Upper lobe of left lung (tissue), 6 donors: ENCODE data around the gene CLMN. TPM values are rescaled to one million over a fixed set of nuclear protein-coding genes. Genes with fewer than 3 reads are reported as not detected.
A peak's percentile ranks its signal among the peaks of the same experiment; 100 is the strongest.
"Not testable (repeated sequence)": the region's sequence is repeated elsewhere in the genome, so short reads cannot be mapped to it uniquely, and the experiment has no call there.

Source experiments
- ATAC-seq, 2 donors: fragments of 200-7000 bp; cut with Tn5 transposase; one replicate each; pipeline ENCODE4 v1.9.1; 2022; ENCODE audit warnings: mild to moderate bottlenecking in 2 of 2, moderate library complexity in 2 of 2; ENCODE audit not compliant: low FRiP score in 2 of 2
- DNase-seq, 2 donors: peaks; one replicate each; pipeline ENCODE4 v3.0.0-alpha.2; 2019 to 2020
- H3K27ac ChIP-seq, 4 donors: fragments of 200-600 bp; sonication (generic); one replicate each; pipeline ENCODE4 v1.5.1; 2016 to 2019
- H3K27me3 ChIP-seq, 4 donors: fragments of 200-600 bp; sonication (generic); one replicate each; pipeline ENCODE4 v1.5.1; 2017 to 2019
- H3K36me3 ChIP-seq, 4 donors: fragments of 200-600 bp; sonication (generic); one replicate each; pipeline ENCODE4 v1.5.1; 2016 to 2019
- H3K4me1 ChIP-seq, 4 donors: fragments of 200-600 bp; sonication (generic); one replicate each; pipeline ENCODE4 v1.5.1; 2018 to 2019
- H3K4me3 ChIP-seq, 4 donors: fragments of 200-600 bp; sonication (generic); one replicate each; pipeline ENCODE4 v1.5.1; 2017 to 2019; ENCODE audit warnings: mild to moderate bottlenecking in 2 of 4, moderate library complexity in 1 of 4
- H3K9me3 ChIP-seq, 4 donors: fragments of 200-600 bp; sonication (generic); one replicate each; pipeline ENCODE4 v1.5.1; 2018 to 2019
- CTCF ChIP-seq, 6 experiments: fragments of 450-650 bp in 4 of 6; fragments of 200-600 bp in 2 of 6; sonication (generic) in 2 of 6; IDR thresholded peaks; one replicate each; pipeline ENCODE4 v1.5.1; 2016 to 2019; ENCODE audit warnings: antibody characterized with exemption in 6 of 6
- EP300 ChIP-seq, 4 donors: sonication (generic); formaldehyde crosslinking; IDR thresholded peaks; one replicate each; pipeline ENCODE4 v1.5.1; 2017; ENCODE audit warnings: antibody characterized with exemption in 4 of 4, control low read depth in 2 of 4
- POLR2A ChIP-seq, 4 donors: fragments of 450-650 bp; IDR thresholded peaks; one replicate each; pipeline ENCODE4 v1.5.1; 2016 to 2017; ENCODE audit warnings: antibody characterized with exemption in 4 of 4, mild to moderate bottlenecking in 2 of 4
- POLR2AphosphoS5 ChIP-seq, 2 donors: sonication (generic); formaldehyde crosslinking; IDR thresholded peaks; one replicate each; pipeline ENCODE4 v1.5.1; 2017; ENCODE audit warnings: antibody characterized with exemption in 2 of 2
- WGBS, 2 donors: methylation state at CpG; one replicate each; pipeline ENCODE4 v1.1.5; 2017 to 2018; 5-methylcytosine and 5-hydroxymethylcytosine counted together
- total RNA-seq, 6 donors: library from RNA; depleted of rRNA in 4 of 6; stranded (reverse); fragments of >200 nt in 4 of 6; gene quantifications; one replicate each; pipeline versions ENCODE4 v1.1.0 to v1.2.1, GENCODE V29; 2016 to 2021
- donor health status: DM: no; HTN: no; CAD: no; lungs with moderate emphysema.
- donor health status: DM: no; HTN: yes; CAD: no; lungs with severe emphysema.

The CLMN gene
- total RNA-seq, 6 donors from 2014 or later, result 9.7 to 35.5 (median 18.8) TPM

GRCh38 chr14:95182379-95182778 is 137.3 kb downstream of the CLMN start:
- Histone ChIP-seq H3K9me3 (no peaks in the 10 kb centered on the region), H3K36me3 (no peaks in the 10 kb centered on the region), H3K27ac (peak overlapping the region in 3 of 4 donors; percentile 85 to 90 (median 85)), H3K27me3 (no peaks in the 10 kb centered on the region), H3K4me1 (peaks cover 28 to 36% (median 34%) of the 10 kb centered on the region in 4 donors), H3K4me3 (no peak overlapping the region)
- ATAC-seq, result no peak
- DNase-seq, result no peak
- TF ChIP-seq EP300 (IDR thresholded peaks at IDR 0.05) (no peak), POLR2A (IDR thresholded peaks at IDR 0.05) (no peak), POLR2AphosphoS5 (IDR thresholded peaks at IDR 0.05) (no peak), CTCF (IDR thresholded peaks at IDR 0.05) (no peak)
- WGBS, 2 donors, result 90 to 94% methylated on average over 8 of the region's 8 CpGs

- Histone ChIP-seq H3K27ac (no peak overlapping the region), H3K4me1 (peaks cover 28 to 34% (median 30%) of the 10 kb centered on the region in 4 donors), H3K27me3 (no peaks in the 10 kb centered on the region), H3K9me3 (no peaks in the 10 kb centered on the region), H3K36me3 (no peaks in the 10 kb centered on the region), H3K4me3 (no peak overlapping the region)
- TF ChIP-seq POLR2AphosphoS5 (IDR thresholded peaks at IDR 0.05), result no peak
- ATAC-seq (no peak), DNase-seq (no peak)
- 82 to 88% methylated on average over 8 of the region's 8 CpGs for WGBS, 2 donors
Measured at GRCh38 chr14:95180966-95181741, 138.6 kb downstream of the CLMN start.

- not testable (repeated sequence) for H3K27ac ChIP-seq
Measured at GRCh38 chr14:95175670-95176069, 144.0 kb downstream of the CLMN start.

GRCh38 chr14:95174184-95174792 is 145.4 kb downstream of the CLMN start:
- Histone ChIP-seq H3K27ac (peak overlapping the region in 1 of 4 donors; percentile 35), H3K4me3 (no peak overlapping the region), H3K4me1 (peaks cover 0 to 11% (median 6%) of the 10 kb centered on the region in 4 donors), H3K27me3 (no peaks in the 10 kb centered on the region), H3K36me3 (no peaks in the 10 kb centered on the region), H3K9me3 (no peaks in the 10 kb centered on the region)
- no peak for ATAC-seq
- TF ChIP-seq POLR2A (IDR thresholded peaks at IDR 0.05) (no peak), EP300 (IDR thresholded peaks at IDR 0.05) (no peak), CTCF (IDR thresholded peaks at IDR 0.05) (no peak), POLR2AphosphoS5 (IDR thresholded peaks at IDR 0.05) (no peak)
- 23 to 34% methylated on average over 2 of the region's 2 CpGs for WGBS, 2 donors
- DNase-seq, result no peak

More at GRCh38 chr14:95175670-95176069, 144.0 kb downstream of the CLMN start:
- 81 to 83% methylated on average over 3 of the region's 3 CpGs for WGBS, 2 donors
- not testable (repeated sequence) for H3K36me3 ChIP-seq, H3K9me3 ChIP-seq, ATAC-seq, H3K27me3 ChIP-seq, DNase-seq, H3K4me3 ChIP-seq
- peaks cover 0 to 11% (median 6%) of the 10 kb centered on the region in 4 donors for H3K4me1 ChIP-seq

GRCh38 chr14:95173518-95173917 is 146.2 kb downstream of the CLMN start:
- TF ChIP-seq EP300 (IDR thresholded peaks at IDR 0.05), result no peak
- TF ChIP-seq POLR2AphosphoS5 (IDR thresholded peaks at IDR 0.05), result no peak
- no peak for TF ChIP-seq CTCF (IDR thresholded peaks at IDR 0.05)
- no peak for TF ChIP-seq POLR2A (IDR thresholded peaks at IDR 0.05)
- no peaks in the 10 kb centered on the region for H3K27me3 ChIP-seq
- no peaks in the 10 kb centered on the region for H3K36me3 ChIP-seq
- no peaks in the 10 kb centered on the region for H3K9me3 ChIP-seq
- no peak overlapping the region for H3K4me3 ChIP-seq
- H3K27ac ChIP-seq, result peak overlapping the region in 1 of 4 donors; percentile 35
- ATAC-seq (no peak), DNase-seq (no peak)
- peaks cover 0 to 11% (median 6%) of the 10 kb centered on the region in 4 donors for H3K4me1 ChIP-seq
